Vagina (tissue), 2 donors: ENCODE measurements around the gene COX4I2.

Experiments
- CTCF ChIP-seq, 3 experiments: fragments of 450-650 bp in 2 of 3; fragments of 200-600 bp in 1 of 3; sonication (generic) in 1 of 3; IDR thresholded peaks; one replicate each; pipeline ENCODE4 v1.5.1; 2017 to 2019; ENCODE audit warnings: antibody characterized with exemption in 3 of 3, mild to moderate bottlenecking in 2 of 3, moderate library complexity in 2 of 3
- POLR2AphosphoS5 ChIP-seq, 2 donors: sonication (generic); formaldehyde crosslinking; IDR thresholded peaks; one replicate each; pipeline ENCODE4 v1.9.0; 2017; ENCODE audit warnings: antibody characterized with exemption in 2 of 2, mild to moderate bottlenecking in 2 of 2, low read depth in 1 of 2; ENCODE audit not compliant: insufficient read depth in 1 of 2

GRCh38 chr20:31678389-31679356 is 41.0 kb downstream of the COX4I2 start:
- TF ChIP-seq CTCF (IDR thresholded peaks at IDR 0.05) (no peak), POLR2AphosphoS5 (IDR thresholded peaks at IDR 0.05; ENCODE audit: insufficient read depth in 1 of 2, low read depth in 1 of 2) (no peak)
